Bronchial epithelial cell (primary cell): ENCODE data around the gene TCF25. TPM values are rescaled to one million over a fixed set of nuclear protein-coding genes. Genes with fewer than 3 reads are reported as not detected.
A peak's percentile ranks its signal among the peaks of the same experiment; 100 is the strongest.

Experiments
- DNase-seq: peaks from one replicate; pipeline ENCODE4 v3.0.0-alpha.2; 2010; ENCODE audit warnings: low read depth
- FAIRE-seq: peaks from 2 replicates; lab custom pipeline; 2011; peaks lifted over from hg19 to GRCh38; lab: Jason Lieb, UNC
- H3K27me3 ChIP-seq: 2 replicates; pipeline ENCODE4 v1.5.1; 2011; ENCODE audit warnings: low read length; ENCODE audit not compliant: control insufficient read depth, insufficient read depth
- H3K36me3 ChIP-seq: 2 replicates; pipeline ENCODE4 v1.5.1; 2011; ENCODE audit warnings: low read length; ENCODE audit not compliant: control insufficient read depth, insufficient read depth
- H3K4me3 ChIP-seq: 2 replicates; pipeline ENCODE4 v1.5.1; 2011; ENCODE audit warnings: mild to moderate bottlenecking, low read depth, low read length, control low read depth
- CTCF ChIP-seq: IDR thresholded peaks from 2 replicates; pipeline ENCODE4 v1.5.1; 2011; ENCODE audit warnings: mild to moderate bottlenecking, moderate library complexity, low read length, control low read depth, inconsistent platforms; ENCODE audit not compliant: insufficient read depth, severe bottlenecking
- total RNA-seq: library from RNA; depleted of rRNA; stranded (reverse); fragments of >200 nt; gene quantifications from 2 replicates; pipeline ENCODE4 v1.2.1, GENCODE V29; 2014

TCF25 gene
- total RNA-seq, 1 donor from 2014 or later = 69.5 TPM

GRCh38 chr16:89861648-89862047 lies 11.7 kb upstream of the TCF25 start:
- Histone ChIP-seq H3K36me3 (no peaks in the 10 kb centered on the region), H3K4me3 (no peak overlapping the region), H3K27me3 (no peaks in the 10 kb centered on the region)
- FAIRE-seq (no peak), DNase-seq (no peak)
- TF ChIP-seq CTCF = no peak

GRCh38 chr16:89862732-89863131 lies 10.7 kb upstream of the TCF25 start:
- DNase-seq (no peak), FAIRE-seq (no peak)
- H3K4me3 ChIP-seq = no peak overlapping the region
- no peaks in the 10 kb centered on the region for H3K36me3 ChIP-seq
- no peaks in the 10 kb centered on the region for H3K27me3 ChIP-seq
- TF ChIP-seq CTCF = no peak

GRCh38 chr16:89863741-89864526 lies 9.5 kb upstream of the TCF25 start:
- no peak for TF ChIP-seq CTCF
- FAIRE-seq (no peak), DNase-seq (peak; percentile 49)
- Histone ChIP-seq H3K27me3 (no peaks in the 10 kb centered on the region), H3K4me3 (no peak overlapping the region), H3K36me3 (no peaks in the 10 kb centered on the region)

- no peak for FAIRE-seq
- no peak for TF ChIP-seq CTCF
- DNase-seq = peak; percentile 45
Measured at GRCh38 chr16:89864527-89864820, 8.9 kb upstream of the TCF25 start.

GRCh38 chr16:89867918-89868317 lies 5.5 kb upstream of the TCF25 start:
- H3K36me3 ChIP-seq = no peaks in the 10 kb centered on the region
- no peak for FAIRE-seq
- TF ChIP-seq CTCF = no peak
- no peaks in the 10 kb centered on the region for H3K27me3 ChIP-seq
- H3K4me3 ChIP-seq = no peak overlapping the region
- no peak for DNase-seq

More at GRCh38 chr16:89864527-89864820, 8.9 kb upstream of the TCF25 start:
- no peaks in the 10 kb centered on the region for H3K36me3 ChIP-seq
- no peaks in the 10 kb centered on the region for H3K27me3 ChIP-seq
- H3K4me3 ChIP-seq = no peak overlapping the region

GRCh38 chr16:89869911-89870310 lies 3.5 kb upstream of the TCF25 start:
- no peaks in the 10 kb centered on the region for H3K27me3 ChIP-seq
- DNase-seq (no peak), FAIRE-seq (no peak)
- TF ChIP-seq CTCF = no peak
- H3K4me3 ChIP-seq = no peak overlapping the region
- H3K36me3 ChIP-seq = peaks cover 3% of the 10 kb centered on the region
